Esophagus squamous epithelium (tissue), 5 donors: Measurements from ENCODE around the gene ECT2L. TPM values are rescaled to one million over a fixed set of nuclear protein-coding genes. Genes with fewer than 3 reads are reported as not detected.

Experiments used
- DNase-seq: peaks from one replicate; lab custom pipeline; 2025; lab: John Stamatoyannopoulos, UW
- H3K27ac ChIP-seq, 4 donors: fragments of 200-600 bp; sonication (generic); one replicate each; pipeline ENCODE4 v1.5.1; 2016 to 2019; ENCODE audit warnings: mild to moderate bottlenecking in 1 of 4
- H3K27me3 ChIP-seq, 4 donors: fragments of 200-600 bp; sonication (generic); 1 replicate in 3 of 4; 2 replicates in 1 of 4; pipeline versions ENCODE4 v1.5.1 to v1.6.0; 2017 to 2021; ENCODE audit warnings: antibody characterized with exemption in 1 of 4
- H3K36me3 ChIP-seq, 3 donors: fragments of 200-600 bp; sonication (generic); one replicate each; pipeline ENCODE4 v1.5.1; 2016 to 2019
- H3K4me1 ChIP-seq, 3 donors: fragments of 200-600 bp; sonication (generic); one replicate each; pipeline ENCODE4 v1.5.1; 2017 to 2019
- H3K4me3 ChIP-seq, 4 donors: fragments of 200-600 bp; sonication (generic); 1 replicate in 3 of 4; 2 replicates in 1 of 4; pipeline ENCODE4 v1.5.1; 2016 to 2019; ENCODE audit warnings: mild to moderate bottlenecking in 2 of 4, moderate library complexity in 1 of 4
- H3K9me3 ChIP-seq, 3 donors: fragments of 200-600 bp; sonication (generic); one replicate each; pipeline ENCODE4 v1.5.1; 2016 to 2019
- CTCF ChIP-seq, 6 experiments: fragments of 450-650 bp in 4 of 6; fragments of 200-600 bp in 2 of 6; sonication (generic) in 2 of 6; IDR thresholded peaks; one replicate each; pipeline ENCODE4 v1.5.1; 2016 to 2019; ENCODE audit warnings: antibody characterized with exemption in 6 of 6, mild to moderate bottlenecking in 4 of 6, moderate library complexity in 4 of 6
- POLR2A ChIP-seq, 4 donors: fragments of 450-650 bp; IDR thresholded peaks; one replicate each; pipeline ENCODE4 v1.6.1; 2017; ENCODE audit warnings: antibody characterized with exemption in 4 of 4, mild to moderate bottlenecking in 4 of 4, moderate library complexity in 3 of 4
- WGBS, 2 donors: methylation state at CpG; one replicate each; pipeline ENCODE4 v1.1.5; 2018; 5-methylcytosine and 5-hydroxymethylcytosine counted together
- intact Hi-C: fragments of 100-400 bp; cut with DNase I; formaldehyde crosslinking; loops from one replicate; pipeline ENCODE4 v1.15.0; 2022
- total RNA-seq, 4 donors: library from RNA; depleted of rRNA; stranded (reverse); fragments of >200 nt; gene quantifications; one replicate each; pipeline ENCODE4 v1.1.0, GENCODE V29; 2016
- donor health status: DM: yes; HTN: yes; CAD: no.

The ECT2L gene
- total RNA-seq, 4 donors from 2014 or later = not detected

- intact Hi-C loops = no loop called here
- DNase-seq = no peak
- H3K4me3 ChIP-seq = no peak overlapping the region
- H3K27ac ChIP-seq = peak overlapping the region in 2 of 4 donors; percentile 37 to 42
- 55 to 66% methylated on average over 4 of the region's 4 CpGs for WGBS, 2 donors
- H3K9me3 ChIP-seq = no peaks in the 10 kb centered on the region
- H3K4me1 ChIP-seq = peaks cover 0 to 23% (median 5%) of the 10 kb centered on the region in 3 donors
- TF ChIP-seq CTCF (IDR thresholded peaks at IDR 0.05) = no peak
- TF ChIP-seq POLR2A (IDR thresholded peaks at IDR 0.05) = no peak
- no peaks in the 10 kb centered on the region for H3K27me3 ChIP-seq
- no peaks in the 10 kb centered on the region for H3K36me3 ChIP-seq
Measured at GRCh38 chr6:138833816-138834539, 38.1 kb downstream of the ECT2L start.

GRCh38 chr6:138837246-138837645 is 41.4 kb downstream of the ECT2L start:
- WGBS, 2 donors = 79 to 87% methylated on average over 6 of the region's 6 CpGs
- no peak for DNase-seq
- Histone ChIP-seq H3K27me3 (no peaks in the 10 kb centered on the region), H3K4me1 (peaks cover 0 to 23% (median 5%) of the 10 kb centered on the region in 3 donors), H3K36me3 (no peaks in the 10 kb centered on the region), H3K9me3 (no peaks in the 10 kb centered on the region), H3K27ac (peak overlapping the region in 2 of 4 donors; percentile 23 to 30), H3K4me3 (no peak overlapping the region)
- TF ChIP-seq CTCF (IDR thresholded peaks at IDR 0.05) (no peak), POLR2A (IDR thresholded peaks at IDR 0.05) (no peak)
- intact Hi-C loops = no loop called here

- Histone ChIP-seq H3K27me3 (no peaks in the 10 kb centered on the region), H3K27ac (peak overlapping the region; percentile 2 to 73 (median 28)), H3K36me3 (no peaks in the 10 kb centered on the region), H3K4me1 (peaks cover 0 to 15% (median 8%) of the 10 kb centered on the region in 3 donors), H3K9me3 (no peaks in the 10 kb centered on the region), H3K4me3 (no peak overlapping the region)
- no peak for TF ChIP-seq CTCF (IDR thresholded peaks at IDR 0.05)
- TF ChIP-seq POLR2A (IDR thresholded peaks at IDR 0.05) = no peak
- intact Hi-C loops = no loop called here
- 12 to 19% methylated on average over 8 to 9 of the region's 9 CpGs for WGBS, 2 donors
- DNase-seq = no peak
Measured at GRCh38 chr6:138844192-138844591, 48.3 kb downstream of the ECT2L start.

- Histone ChIP-seq H3K27ac (no peak overlapping the region), H3K9me3 (no peaks in the 10 kb centered on the region), H3K4me3 (no peak overlapping the region), H3K4me1 (peaks cover 0 to 27% (median 8%) of the 10 kb centered on the region in 3 donors), H3K27me3 (no peaks in the 10 kb centered on the region), H3K36me3 (no peaks in the 10 kb centered on the region)
- TF ChIP-seq POLR2A (IDR thresholded peaks at IDR 0.05) (no peak), CTCF (IDR thresholded peaks at IDR 0.05) (no peak)
- DNase-seq = no peak
- 70 to 77% methylated on average over 4 of the region's 4 CpGs for WGBS, 2 donors
- intact Hi-C loops = no loop called here
Measured at GRCh38 chr6:138847884-138848283, 52.0 kb downstream of the ECT2L start.

- H3K9me3 ChIP-seq = no peaks in the 10 kb centered on the region
- intact Hi-C loops = no loop called here
- H3K4me3 ChIP-seq = no peak overlapping the region
- no peaks in the 10 kb centered on the region for H3K27me3 ChIP-seq
- 73 to 88% methylated on average over 4 of the region's 4 CpGs for WGBS, 2 donors
- no peaks in the 10 kb centered on the region for H3K36me3 ChIP-seq
- no peak overlapping the region for H3K27ac ChIP-seq
- TF ChIP-seq CTCF (IDR thresholded peaks at IDR 0.05) = no peak
- no peak for TF ChIP-seq POLR2A (IDR thresholded peaks at IDR 0.05)
- no peak for DNase-seq
- H3K4me1 ChIP-seq = peaks cover 0 to 30% (median 8%) of the 10 kb centered on the region in 3 donors
Measured at GRCh38 chr6:138848461-138848860, 52.6 kb downstream of the ECT2L start.
